Liver (tissue), 3 donors: ENCODE data around the gene IP6K3.

Experiments
- ATF3 ChIP-seq: IDR thresholded peaks from 2 replicates; pipeline ENCODE4 v1.6.1; 2016; ENCODE audit warnings: antibody characterized with exemption
- EGR1 ChIP-seq, 2 donors: IDR thresholded peaks; 2 replicates each; pipeline ENCODE4 v1.6.1; 2016 to 2018; ENCODE audit warnings: antibody characterized with exemption in 2 of 2, low read depth in 2 of 2
- JUND ChIP-seq, 2 donors: IDR thresholded peaks; 2 replicates each; pipeline ENCODE4 v1.6.1; 2016; ENCODE audit warnings: antibody characterized with exemption in 2 of 2
- RAD21 ChIP-seq, 2 donors: IDR thresholded peaks; 2 replicates each; pipeline ENCODE4 v1.6.1; 2016; ENCODE audit warnings: antibody characterized with exemption in 2 of 2, mild to moderate bottlenecking in 2 of 2
- REST ChIP-seq: IDR thresholded peaks from 2 replicates; pipeline ENCODE4 v1.6.1; 2016; ENCODE audit warnings: antibody characterized with exemption, mild to moderate bottlenecking
- YY1 ChIP-seq: IDR thresholded peaks from 2 replicates; pipeline ENCODE4 v1.6.1; 2016; ENCODE audit warnings: antibody characterized with exemption, mild to moderate bottlenecking
- TF ChIP-seq, protein P1 (sequence below): fragments of 150-350 bp; IDR thresholded peaks from 2 replicates; pipeline ENCODE4 v1.5.1; 2017; ENCODE audit warnings: improper control_type of control experiment, low read depth, low read length; ENCODE audit not compliant: missing input control
- donor health status: healthy.
- donor health status: healthy.

- TF ChIP-seq, protein P1, sequence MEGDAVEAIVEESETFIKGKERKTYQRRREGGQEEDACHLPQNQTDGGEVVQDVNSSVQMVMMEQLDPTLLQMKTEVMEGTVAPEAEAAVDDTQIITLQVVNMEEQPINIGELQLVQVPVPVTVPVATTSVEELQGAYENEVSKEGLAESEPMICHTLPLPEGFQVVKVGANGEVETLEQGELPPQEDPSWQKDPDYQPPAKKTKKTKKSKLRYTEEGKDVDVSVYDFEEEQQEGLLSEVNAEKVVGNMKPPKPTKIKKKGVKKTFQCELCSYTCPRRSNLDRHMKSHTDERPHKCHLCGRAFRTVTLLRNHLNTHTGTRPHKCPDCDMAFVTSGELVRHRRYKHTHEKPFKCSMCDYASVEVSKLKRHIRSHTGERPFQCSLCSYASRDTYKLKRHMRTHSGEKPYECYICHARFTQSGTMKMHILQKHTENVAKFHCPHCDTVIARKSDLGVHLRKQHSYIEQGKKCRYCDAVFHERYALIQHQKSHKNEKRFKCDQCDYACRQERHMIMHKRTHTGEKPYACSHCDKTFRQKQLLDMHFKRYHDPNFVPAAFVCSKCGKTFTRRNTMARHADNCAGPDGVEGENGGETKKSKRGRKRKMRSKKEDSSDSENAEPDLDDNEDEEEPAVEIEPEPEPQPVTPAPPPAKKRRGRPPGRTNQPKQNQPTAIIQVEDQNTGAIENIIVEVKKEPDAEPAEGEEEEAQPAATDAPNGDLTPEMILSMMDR = no peak
- no peak for TF ChIP-seq EGR1 (IDR thresholded peaks at IDR 0.05; ENCODE audit: low read depth in 2 of 2)
- no peak for TF ChIP-seq ATF3
- no peak for TF ChIP-seq REST
- TF ChIP-seq JUND (IDR thresholded peaks at IDR 0.05) = no peak
- no peak for TF ChIP-seq YY1
- no peak for TF ChIP-seq RAD21 (IDR thresholded peaks at IDR 0.05)
These were observed 58.7 kb downstream of the IP6K3 start for GRCh38 chr6:33688006-33688405.
